OCI-LY3 (cell line): Measurements from ENCODE around the gene HCRTR2.

Experiments used
- EZH2phosphoT487 ChIP-seq: fragments of 200-600 bp; shearing (Covaris generic); IDR thresholded peaks from 2 replicates; pipeline ENCODE4 v1.6.1; 2018; ENCODE audit warnings: antibody characterized with exemption, mixed run types, low read depth
- TF ChIP-seq, protein P1 (sequence below): fragments of 200-600, 300-600 bp; sonication (generic); IDR thresholded peaks from 2 replicates; pipeline ENCODE4 v1.5.1; 2014; ENCODE audit warnings: antibody characterized with exemption, low read length, low read depth

DNA sequence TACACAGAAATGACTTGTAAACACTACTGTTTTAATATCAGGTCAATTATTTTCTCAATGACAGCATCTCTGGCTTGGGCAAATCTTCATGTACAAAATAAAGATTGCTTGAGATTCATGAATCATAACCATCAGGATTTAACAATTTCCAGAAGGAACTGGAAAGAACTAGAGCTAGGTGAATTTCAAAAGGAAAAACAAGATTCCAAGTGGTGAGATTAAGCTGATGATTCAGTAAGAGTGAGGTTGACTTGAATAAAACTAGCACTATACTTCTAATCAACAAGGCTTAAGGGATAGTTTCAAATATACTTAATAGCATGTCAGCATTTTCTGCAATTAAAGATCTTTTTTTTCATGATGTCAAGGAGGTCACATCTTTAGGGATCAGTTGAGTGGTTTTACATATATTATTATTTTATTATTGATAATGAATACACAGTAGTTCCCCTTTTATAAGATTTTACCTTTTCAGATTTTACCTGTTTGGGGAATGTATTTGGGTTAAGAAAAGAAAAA is 43.5 kb upstream of the HCRTR2 start:
- TF ChIP-seq, protein P1, sequence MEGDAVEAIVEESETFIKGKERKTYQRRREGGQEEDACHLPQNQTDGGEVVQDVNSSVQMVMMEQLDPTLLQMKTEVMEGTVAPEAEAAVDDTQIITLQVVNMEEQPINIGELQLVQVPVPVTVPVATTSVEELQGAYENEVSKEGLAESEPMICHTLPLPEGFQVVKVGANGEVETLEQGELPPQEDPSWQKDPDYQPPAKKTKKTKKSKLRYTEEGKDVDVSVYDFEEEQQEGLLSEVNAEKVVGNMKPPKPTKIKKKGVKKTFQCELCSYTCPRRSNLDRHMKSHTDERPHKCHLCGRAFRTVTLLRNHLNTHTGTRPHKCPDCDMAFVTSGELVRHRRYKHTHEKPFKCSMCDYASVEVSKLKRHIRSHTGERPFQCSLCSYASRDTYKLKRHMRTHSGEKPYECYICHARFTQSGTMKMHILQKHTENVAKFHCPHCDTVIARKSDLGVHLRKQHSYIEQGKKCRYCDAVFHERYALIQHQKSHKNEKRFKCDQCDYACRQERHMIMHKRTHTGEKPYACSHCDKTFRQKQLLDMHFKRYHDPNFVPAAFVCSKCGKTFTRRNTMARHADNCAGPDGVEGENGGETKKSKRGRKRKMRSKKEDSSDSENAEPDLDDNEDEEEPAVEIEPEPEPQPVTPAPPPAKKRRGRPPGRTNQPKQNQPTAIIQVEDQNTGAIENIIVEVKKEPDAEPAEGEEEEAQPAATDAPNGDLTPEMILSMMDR = no peak
- no peak for TF ChIP-seq EZH2phosphoT487
